B cell (primary cell): ENCODE data around the gene HOXA1. TPM values are rescaled to one million over a fixed set of nuclear protein-coding genes. Genes with fewer than 3 reads are reported as not detected.

ENCODE experiments used
- ATAC-seq: fragments of 200-7000 bp; cut with Tn5 transposase; one replicate; pipeline ENCODE4 v1.10.0; 2021; ENCODE audit warnings: low read depth, mild to moderate bottlenecking, moderate number of reproducible peaks, moderate library complexity
- CTCF ChIA-PET: fragments of 350-600 bp; sonication (Branson Sonifier 250); formaldehyde crosslinking; loops from one replicate; lab custom pipeline; 2021; ENCODE audit warnings: antibody characterized with exemption, inconsistent platforms; lab: Charles Lee
- POLR2A ChIA-PET: fragments of 350-600 bp; sonication (Branson Sonifier 250); formaldehyde crosslinking; loops from one replicate; lab custom pipeline; 2021; ENCODE audit warnings: antibody characterized with exemption; lab: Charles Lee
- DNase-seq: peaks from one replicate; pipeline ENCODE4 v3.0.0; 2013
- H2AFZ ChIP-seq: 2 replicates; pipeline ENCODE4 v1.6.1; 2012; ENCODE audit warnings: mild to moderate bottlenecking, low read depth, low read length; ENCODE audit not compliant: insufficient read depth, poor library complexity, severe bottlenecking
- H3K27ac ChIP-seq, 2 donors: 1 replicate in 1 of 2; 2 replicates in 1 of 2; pipeline ENCODE4 v1.5.1; 2012 to 2013; ENCODE audit warnings: low read length in 2 of 2, mild to moderate bottlenecking in 2 of 2, moderate library complexity in 1 of 2
- H3K27me3 ChIP-seq, 4 experiments: fragments of 200-600 bp in 1 of 4; sonication (generic) in 1 of 4; replicated peaks in 1 of 4; 1 replicate in 2 of 4; 2 replicates in 2 of 4; pipeline versions ENCODE4 v1.6.1 to v1.7.0; 2013 to 2016; ENCODE audit warnings: low read length in 3 of 4, mild to moderate bottlenecking in 2 of 4, mixed read lengths in 1 of 4, moderate library complexity in 1 of 4; ENCODE audit not compliant: insufficient read depth in 4 of 4, control insufficient read depth in 3 of 4; ENCODE audit errors: control extremely low read depth in 1 of 4
- H3K36me3 ChIP-seq, 2 experiments: replicated peaks in 1 of 2; 1 replicate in 1 of 2; 2 replicates in 1 of 2; pipeline versions ENCODE4 v1.6.1 to v1.7.1; 2013; ENCODE audit warnings: low read length in 1 of 2; ENCODE audit not compliant: insufficient read depth in 2 of 2, control insufficient read depth in 1 of 2; ENCODE audit errors: control extremely low read depth in 1 of 2, extremely low read depth in 1 of 2
- H3K4me1 ChIP-seq, 2 donors: fragments of 200-600 bp in 1 of 2; sonication (generic) in 1 of 2; 1 replicate in 1 of 2; 2 replicates in 1 of 2; pipeline versions ENCODE4 v1.5.1 to v1.6.1; 2013 to 2017; ENCODE audit warnings: low read length in 2 of 2; ENCODE audit not compliant: control insufficient read depth in 2 of 2, insufficient read depth in 2 of 2
- H3K4me2 ChIP-seq: replicated peaks from 2 replicates; pipeline ENCODE3; 2012; ENCODE audit warnings: mild to moderate bottlenecking, low read depth, low read length; ENCODE audit not compliant: poor library complexity, severe bottlenecking
- H3K4me3 ChIP-seq, 5 experiments: fragments of 200-600 bp in 1 of 5; sonication (generic) in 1 of 5; 1 replicate in 3 of 5; 2 replicates in 2 of 5; pipeline versions ENCODE4 v1.5.1 to v1.7.0; 2011 to 2016; ENCODE audit warnings: low read length in 4 of 5, mild to moderate bottlenecking in 4 of 5, low read depth in 2 of 5, control low read depth in 1 of 5, moderate library complexity in 1 of 5; ENCODE audit not compliant: insufficient read depth in 1 of 5; ENCODE audit errors: control extremely low read depth in 1 of 5, extremely low read depth in 1 of 5
- H3K79me2 ChIP-seq: fragments of 200-600 bp; sonication (generic); one replicate; pipeline ENCODE4 v1.6.0; 2016; ENCODE audit warnings: low read length; ENCODE audit not compliant: control insufficient read depth, insufficient read depth
- H3K9ac ChIP-seq: fragments of 200-600 bp; sonication (generic); 2 replicates; pipeline ENCODE4 v1.6.1; 2017; ENCODE audit warnings: mild to moderate bottlenecking, low read length, moderate library complexity
- H3K9me3 ChIP-seq, 3 donors: one replicate each; pipeline versions ENCODE4 v1.6.1 to v1.7.1; 2013; ENCODE audit warnings: low read length in 2 of 3; ENCODE audit not compliant: control insufficient read depth in 2 of 3, insufficient read depth in 1 of 3; ENCODE audit errors: control extremely low read depth in 1 of 3
- H4K20me1 ChIP-seq: 2 replicates; pipeline ENCODE4 v1.6.0; 2012; ENCODE audit warnings: mild to moderate bottlenecking, low read length; ENCODE audit not compliant: insufficient read depth, control insufficient read depth, poor library complexity, severe bottlenecking
- H3K27ac Mint-ChIP-seq: one replicate; pipeline ENCODE4 v1.8.0; 2021; ENCODE audit warnings: mixed read lengths
- H3K27me3 Mint-ChIP-seq: one replicate; pipeline ENCODE4 v1.8.0; 2021; ENCODE audit warnings: mixed read lengths
- H3K4me1 Mint-ChIP-seq: one replicate; pipeline ENCODE4 v1.8.0; 2021; ENCODE audit warnings: mixed read lengths
- H3K4me3 Mint-ChIP-seq: one replicate; pipeline ENCODE4 v1.8.0; 2021; ENCODE audit warnings: mixed read lengths
- H3K9me3 Mint-ChIP-seq: one replicate; pipeline ENCODE4 v1.8.0; 2022; ENCODE audit warnings: mixed read lengths; ENCODE audit not compliant: insufficient read depth
- EZH2 ChIP-seq: IDR thresholded peaks from 2 replicates; pipeline ENCODE4 v1.6.1; 2012; ENCODE audit warnings: borderline replicate concordance, low read depth, mild to moderate bottlenecking, moderate library complexity, low read length; ENCODE audit not compliant: insufficient read depth, poor library complexity, severe bottlenecking
- WGBS: methylation state at CpG from one replicate; pipeline ENCODE4 v1.1.5; 2013; ENCODE audit warnings: missing lambda C conversion rate; ENCODE audit not compliant: insufficient coverage; 5-methylcytosine and 5-hydroxymethylcytosine counted together
- intact Hi-C: fragments of 100-400 bp; cut with micrococcal nuclease; formaldehyde crosslinking; loops from one replicate; pipeline ENCODE4 v1.10.0; 2022
- polyA plus RNA-seq: library from polyadenylated mRNA; depleted of rRNA; stranded (reverse); fragments of >200 nt; gene quantifications from 2 replicates; pipeline ENCODE4 v1.2.3, GENCODE V29; 2012
- total RNA-seq, 2 donors: library from RNA; stranded (reverse); fragments of 120-200 nt in 1 of 2; gene quantifications; 1 replicate in 1 of 2; 2 replicates in 1 of 2; pipeline versions ENCODE4 v1.2.3 to v1.2.4, GENCODE V29; 2013 to 2022
- TF ChIP-seq, protein P1 (sequence below): fragments of 200-600 bp; IDR thresholded peaks from one replicate; pipeline ENCODE4 v1.8.0; 2022; ENCODE audit warnings: antibody characterized with exemption, mild to moderate bottlenecking

HOXA1 gene
- total and polyA plus RNA-seq, 2 donors (not counting 1 experiment from before 2014, with no cell fraction given) = 0.13 to 0.37 TPM

DNA sequence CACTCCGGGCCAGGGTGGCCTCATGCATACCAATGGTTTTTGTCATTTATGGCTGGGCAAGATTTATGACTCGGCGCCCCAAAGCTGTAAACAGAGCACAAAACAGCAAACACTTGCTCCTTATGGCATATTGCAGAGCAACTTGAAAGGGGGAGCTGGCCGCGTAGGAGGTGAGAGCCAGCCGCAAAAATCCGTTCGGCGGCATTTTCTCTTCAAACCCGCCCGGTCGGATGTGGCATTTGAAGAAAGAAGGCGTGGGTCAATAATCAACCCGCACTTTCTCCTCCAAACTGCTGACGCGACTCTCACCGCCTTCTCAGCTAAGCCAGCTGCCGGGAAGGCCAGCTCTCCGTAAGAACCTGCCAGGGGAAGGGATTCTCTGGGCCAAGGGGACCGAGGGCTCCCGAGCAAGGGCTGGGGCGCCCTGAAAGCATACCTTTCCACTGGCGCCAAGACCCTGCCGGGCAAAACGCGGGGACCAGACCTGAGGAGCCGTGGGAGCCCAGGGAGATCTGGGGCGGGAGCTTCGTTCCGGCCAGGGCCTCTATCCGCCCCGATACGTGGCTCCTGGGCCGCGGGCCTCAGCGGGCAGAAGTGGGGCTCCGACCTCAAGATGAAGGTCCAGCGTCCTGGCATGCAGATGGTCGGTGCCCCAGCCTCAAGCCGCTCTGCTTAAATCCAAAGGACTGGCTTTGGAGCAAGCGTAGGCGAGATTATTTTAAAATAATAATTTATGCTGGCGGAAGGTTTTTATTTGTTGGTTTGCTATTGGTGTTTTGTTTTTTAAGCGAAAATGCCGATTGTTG lies 19.6 kb upstream of the HOXA1 start:
- CTCF ChIA-PET = interaction anchor here (1.4 kb wide), 1 partner anchor 9 kb away, joined by 4 read pairs; no protein-coding TSS in a partner anchor

DNA sequence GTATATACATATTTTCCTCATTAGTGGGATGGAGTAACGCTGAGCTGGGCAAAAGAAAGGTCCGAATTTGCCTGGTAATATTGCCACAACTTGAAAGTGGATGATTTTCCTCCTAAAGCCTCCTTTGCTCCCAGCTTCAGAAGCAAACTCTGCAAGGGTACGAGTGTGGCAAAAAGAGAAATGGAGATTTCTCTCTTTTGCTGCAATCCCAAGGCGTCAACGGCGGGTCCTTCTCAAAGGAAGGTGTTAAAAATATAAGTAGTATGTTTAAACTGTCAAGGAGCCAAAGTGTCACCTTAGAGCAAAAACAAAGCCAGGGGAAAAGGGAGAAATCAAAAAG lies 19.1 kb upstream of the HOXA1 start:
- intact Hi-C loops = no loop called here
- DNase-seq (no peak), ATAC-seq (no peak)
- H3K4me2 ChIP-seq = no peak overlapping the region
- H3K36me3 ChIP-seq = no peaks in the 10 kb centered on the region
- Mint-ChIP-seq H3K9me3 (no peaks in the 10 kb centered on the region), H3K27me3 (peaks cover 15% of the 10 kb centered on the region), H3K4me3 (no peak overlapping the region), H3K27ac (no peak overlapping the region), H3K4me1 (no peaks in the 10 kb centered on the region)
- no peak overlapping the region for H3K9ac ChIP-seq
- ChIA-PET CTCF (no interaction called here), POLR2A (interaction anchor here (0.6 kb wide), 1 partner anchor 78 kb away, joined by 4 read pairs; no protein-coding TSS in a partner anchor)
- no peaks in the 10 kb centered on the region for H4K20me1 ChIP-seq
- no peaks in the 10 kb centered on the region for H3K4me1 ChIP-seq
- no peak overlapping the region for H2AFZ ChIP-seq
- no peaks in the 10 kb centered on the region for H3K79me2 ChIP-seq
- H3K27me3 ChIP-seq = peaks cover 0 to 7% (median 0%) of the 10 kb centered on the region in 4 experiments
- no peak overlapping the region for H3K4me3 ChIP-seq
- TF ChIP-seq EZH2 = no peak
- TF ChIP-seq, protein P1, sequence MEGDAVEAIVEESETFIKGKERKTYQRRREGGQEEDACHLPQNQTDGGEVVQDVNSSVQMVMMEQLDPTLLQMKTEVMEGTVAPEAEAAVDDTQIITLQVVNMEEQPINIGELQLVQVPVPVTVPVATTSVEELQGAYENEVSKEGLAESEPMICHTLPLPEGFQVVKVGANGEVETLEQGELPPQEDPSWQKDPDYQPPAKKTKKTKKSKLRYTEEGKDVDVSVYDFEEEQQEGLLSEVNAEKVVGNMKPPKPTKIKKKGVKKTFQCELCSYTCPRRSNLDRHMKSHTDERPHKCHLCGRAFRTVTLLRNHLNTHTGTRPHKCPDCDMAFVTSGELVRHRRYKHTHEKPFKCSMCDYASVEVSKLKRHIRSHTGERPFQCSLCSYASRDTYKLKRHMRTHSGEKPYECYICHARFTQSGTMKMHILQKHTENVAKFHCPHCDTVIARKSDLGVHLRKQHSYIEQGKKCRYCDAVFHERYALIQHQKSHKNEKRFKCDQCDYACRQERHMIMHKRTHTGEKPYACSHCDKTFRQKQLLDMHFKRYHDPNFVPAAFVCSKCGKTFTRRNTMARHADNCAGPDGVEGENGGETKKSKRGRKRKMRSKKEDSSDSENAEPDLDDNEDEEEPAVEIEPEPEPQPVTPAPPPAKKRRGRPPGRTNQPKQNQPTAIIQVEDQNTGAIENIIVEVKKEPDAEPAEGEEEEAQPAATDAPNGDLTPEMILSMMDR = no peak
- H3K9me3 ChIP-seq = peaks cover 0 to 5% (median 0%) of the 10 kb centered on the region in 3 donors
- H3K27ac ChIP-seq = no peak overlapping the region
- 92% methylated on average over 4 of the region's 6 CpGs for WGBS

More for the DNA sequence above, 19.6 kb upstream of the HOXA1 start:
- H2AFZ ChIP-seq = no peak overlapping the region
- TF ChIP-seq, protein P1 = no peak
- no peak for TF ChIP-seq EZH2
- no peak for DNase-seq
- H3K79me2 ChIP-seq = no peaks in the 10 kb centered on the region
- Mint-ChIP-seq H3K27me3 (peaks cover 15% of the 10 kb centered on the region), H3K4me1 (no peaks in the 10 kb centered on the region), H3K27ac (no peak overlapping the region), H3K9me3 (no peaks in the 10 kb centered on the region), H3K4me3 (no peak overlapping the region)
- no peaks in the 10 kb centered on the region for H3K36me3 ChIP-seq
- no peak overlapping the region for H3K9ac ChIP-seq
- no peak overlapping the region for H3K4me2 ChIP-seq
- 96% methylated on average over 40 of the region's 45 CpGs for WGBS
- no peaks in the 10 kb centered on the region for H3K4me1 ChIP-seq
- H3K27me3 ChIP-seq = peaks cover 0 to 7% (median 0%) of the 10 kb centered on the region in 4 experiments
- H3K27ac ChIP-seq = no peak overlapping the region
- intact Hi-C loops = no loop called here
- H4K20me1 ChIP-seq = no peaks in the 10 kb centered on the region
- H3K4me3 ChIP-seq = no peak overlapping the region
- no peak for ATAC-seq
- peaks cover 0 to 2% (median 0%) of the 10 kb centered on the region in 3 donors for H3K9me3 ChIP-seq
- POLR2A ChIA-PET = no interaction called here
